IPS-15b (cell line): ENCODE data around the gene PRAMEF7.
"Not testable (repeated sequence)": the region's sequence is repeated elsewhere in the genome, so short reads cannot be mapped to it uniquely, and the experiment has no call there.

Experiments
- H3K27me3 ChIP-seq: one replicate; pipeline ENCODE4 v1.6.1; 2013; ENCODE audit warnings: low read length; ENCODE audit not compliant: control insufficient read depth, insufficient read depth
- H3K36me3 ChIP-seq: one replicate; pipeline ENCODE4 v1.6.1; 2013; ENCODE audit warnings: low read length; ENCODE audit not compliant: control insufficient read depth, insufficient read depth
- H3K4me1 ChIP-seq: one replicate; pipeline ENCODE4 v1.6.1; 2013; ENCODE audit warnings: mild to moderate bottlenecking, low read length; ENCODE audit not compliant: control insufficient read depth, insufficient read depth
- H3K4me3 ChIP-seq: one replicate; pipeline ENCODE4 v1.5.1; 2013; ENCODE audit warnings: low read depth, low read length
- H3K9ac ChIP-seq: one replicate; pipeline ENCODE4 v1.6.1; 2013; ENCODE audit warnings: low read depth, mild to moderate bottlenecking, low read length
- H3K9me3 ChIP-seq: one replicate; pipeline ENCODE4 v1.6.1; 2013; ENCODE audit warnings: mild to moderate bottlenecking, low read length; ENCODE audit not compliant: control insufficient read depth, insufficient read depth

The PRAMEF7 gene

GRCh38 chr1:12916310-12916709, at the start of gene PRAMEF7:
Gene PRAMEF7 (plus strand): TSS chr1:12916610. CDS start chr1:12917693, 1,083 bp downstream.
- not testable (repeated sequence) for H3K36me3 ChIP-seq, H3K9ac ChIP-seq, H3K4me3 ChIP-seq, H3K9me3 ChIP-seq, H3K4me1 ChIP-seq, H3K27me3 ChIP-seq

- not testable (repeated sequence) for H3K36me3 ChIP-seq, H3K4me3 ChIP-seq, H3K9me3 ChIP-seq
These were observed 38.0 kb upstream of the PRAMEF7 start for GRCh38 chr1:12878453-12878852.

GRCh38 chr1:12886101-12886500, 30.3 kb upstream of the PRAMEF7 start, which contains the start of gene PRAMEF4:
Gene PRAMEF4 (minus strand): TSS chr1:12886201. CDS start chr1:12883394, 2,807 bp downstream.
- not testable (repeated sequence) for H3K9ac ChIP-seq

More at GRCh38 chr1:12878453-12878852, 38.0 kb upstream of the PRAMEF7 start:
- H3K9ac ChIP-seq, H3K27me3 ChIP-seq, H3K4me1 ChIP-seq: not testable (repeated sequence)

GRCh38 chr1:12898170-12898569, 18.2 kb upstream of the PRAMEF7 start, which contains the start of gene PRAMEF10:
Gene PRAMEF10 (minus strand): TSS chr1:12898270. CDS start chr1:12895847, 2,423 bp downstream.
- not testable (repeated sequence) for H3K4me3 ChIP-seq

More at GRCh38 chr1:12886101-12886500, 30.3 kb upstream of the PRAMEF7 start, which contains the start of gene PRAMEF4:
- H3K4me1 ChIP-seq, H3K36me3 ChIP-seq, H3K4me3 ChIP-seq, H3K27me3 ChIP-seq, H3K9me3 ChIP-seq: not testable (repeated sequence)

GRCh38 chr1:12899186-12899585, 17.2 kb upstream of the PRAMEF7 start:
- not testable (repeated sequence) for H3K27me3 ChIP-seq, H3K9me3 ChIP-seq, H3K4me1 ChIP-seq, H3K9ac ChIP-seq, H3K36me3 ChIP-seq, H3K4me3 ChIP-seq

More at GRCh38 chr1:12898170-12898569, 18.2 kb upstream of the PRAMEF7 start, which contains the start of gene PRAMEF10:
- H3K9ac ChIP-seq, H3K9me3 ChIP-seq, H3K4me1 ChIP-seq, H3K27me3 ChIP-seq, H3K36me3 ChIP-seq: not testable (repeated sequence)

GRCh38 chr1:12903793-12904572, 12.4 kb upstream of the PRAMEF7 start:
- not testable (repeated sequence) for H3K36me3 ChIP-seq, H3K4me1 ChIP-seq, H3K9me3 ChIP-seq, H3K4me3 ChIP-seq, H3K9ac ChIP-seq, H3K27me3 ChIP-seq

GRCh38 chr1:12921749-12922148, 5.3 kb downstream of the PRAMEF7 start:
- H3K9ac ChIP-seq, H3K27me3 ChIP-seq, H3K9me3 ChIP-seq, H3K4me3 ChIP-seq, H3K4me1 ChIP-seq, H3K36me3 ChIP-seq: not testable (repeated sequence)

GRCh38 chr1:12924368-12924767, 8.0 kb downstream of the PRAMEF7 start:
- not testable (repeated sequence) for H3K9ac ChIP-seq, H3K9me3 ChIP-seq, H3K4me1 ChIP-seq, H3K4me3 ChIP-seq, H3K27me3 ChIP-seq, H3K36me3 ChIP-seq

- H3K4me3 ChIP-seq, H3K9ac ChIP-seq, H3K4me1 ChIP-seq, H3K36me3 ChIP-seq, H3K9me3 ChIP-seq, H3K27me3 ChIP-seq: not testable (repeated sequence)
These were observed 31.1 kb downstream of the PRAMEF7 start, which contains the start of gene PRAMEF6 for GRCh38 chr1:12947480-12947879. Gene PRAMEF6 (minus strand): TSS chr1:12947580. CDS start chr1:12942518, 5,062 bp downstream.
